ENCODE results near the gene RAB11FIP3.
A peak's percentile ranks its signal among the peaks of the same experiment; 100 is the strongest.
"Not testable (repeated sequence)": the region's sequence is repeated elsewhere in the genome, so short reads cannot be mapped to it uniquely, and the experiment has no call there.

The RAB11FIP3 gene, protein sequence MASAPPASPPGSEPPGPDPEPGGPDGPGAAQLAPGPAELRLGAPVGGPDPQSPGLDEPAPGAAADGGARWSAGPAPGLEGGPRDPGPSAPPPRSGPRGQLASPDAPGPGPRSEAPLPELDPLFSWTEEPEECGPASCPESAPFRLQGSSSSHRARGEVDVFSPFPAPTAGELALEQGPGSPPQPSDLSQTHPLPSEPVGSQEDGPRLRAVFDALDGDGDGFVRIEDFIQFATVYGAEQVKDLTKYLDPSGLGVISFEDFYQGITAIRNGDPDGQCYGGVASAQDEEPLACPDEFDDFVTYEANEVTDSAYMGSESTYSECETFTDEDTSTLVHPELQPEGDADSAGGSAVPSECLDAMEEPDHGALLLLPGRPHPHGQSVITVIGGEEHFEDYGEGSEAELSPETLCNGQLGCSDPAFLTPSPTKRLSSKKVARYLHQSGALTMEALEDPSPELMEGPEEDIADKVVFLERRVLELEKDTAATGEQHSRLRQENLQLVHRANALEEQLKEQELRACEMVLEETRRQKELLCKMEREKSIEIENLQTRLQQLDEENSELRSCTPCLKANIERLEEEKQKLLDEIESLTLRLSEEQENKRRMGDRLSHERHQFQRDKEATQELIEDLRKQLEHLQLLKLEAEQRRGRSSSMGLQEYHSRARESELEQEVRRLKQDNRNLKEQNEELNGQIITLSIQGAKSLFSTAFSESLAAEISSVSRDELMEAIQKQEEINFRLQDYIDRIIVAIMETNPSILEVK

DNA sequence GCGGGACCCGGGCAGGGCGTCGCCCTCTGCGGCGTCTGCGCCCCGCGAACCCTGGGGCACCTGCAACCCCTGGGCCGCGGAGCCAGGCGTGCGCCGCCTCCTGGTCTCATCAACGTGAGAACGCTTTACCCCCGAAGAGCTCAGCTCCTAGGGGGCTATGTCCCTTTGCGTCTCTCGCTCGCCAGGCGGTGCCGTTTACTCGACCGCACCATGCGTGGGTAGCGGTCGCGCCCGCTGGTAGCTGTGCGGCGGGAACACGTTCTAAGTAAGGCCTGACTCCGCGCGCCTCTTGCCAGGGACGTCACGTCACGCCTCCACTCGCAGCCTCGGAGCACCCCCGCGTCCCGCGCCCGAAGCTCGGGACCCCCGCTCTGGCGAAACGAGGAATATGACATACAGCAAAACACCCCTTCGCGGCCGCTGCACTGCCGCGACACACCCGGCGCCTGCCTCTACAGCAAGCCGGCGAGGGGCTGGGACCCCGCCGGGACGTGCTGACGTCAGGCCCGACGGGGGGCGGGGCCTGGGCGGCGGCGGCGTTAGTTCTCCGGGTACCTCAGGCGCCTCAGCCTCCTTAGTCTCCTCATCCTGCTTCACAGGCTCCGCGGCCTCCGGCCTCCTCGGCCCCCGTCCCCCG, at the start of gene RAB11FIP3:
Gene RAB11FIP3 (plus strand): TSS at position 568 of the 637 bp plus-strand sequence. CDS start 358 bp downstream, outside the sequence.
- CTCF ChIA-PET, result interaction anchor here (0.6 to 1.1 kb wide), 3 partner anchors 39 to 145 kb away, joined by 3 read pairs; partner anchors contain the start of gene ARHGDIG
- POLR2A ChIA-PET (ENCODE audit: low non-redundant PET), result interaction anchor here (0.5 to 0.6 kb wide), 2 partner anchors 60 to 1625 kb away, joined by 3 read pairs; no protein-coding TSS in a partner anchor

DNA sequence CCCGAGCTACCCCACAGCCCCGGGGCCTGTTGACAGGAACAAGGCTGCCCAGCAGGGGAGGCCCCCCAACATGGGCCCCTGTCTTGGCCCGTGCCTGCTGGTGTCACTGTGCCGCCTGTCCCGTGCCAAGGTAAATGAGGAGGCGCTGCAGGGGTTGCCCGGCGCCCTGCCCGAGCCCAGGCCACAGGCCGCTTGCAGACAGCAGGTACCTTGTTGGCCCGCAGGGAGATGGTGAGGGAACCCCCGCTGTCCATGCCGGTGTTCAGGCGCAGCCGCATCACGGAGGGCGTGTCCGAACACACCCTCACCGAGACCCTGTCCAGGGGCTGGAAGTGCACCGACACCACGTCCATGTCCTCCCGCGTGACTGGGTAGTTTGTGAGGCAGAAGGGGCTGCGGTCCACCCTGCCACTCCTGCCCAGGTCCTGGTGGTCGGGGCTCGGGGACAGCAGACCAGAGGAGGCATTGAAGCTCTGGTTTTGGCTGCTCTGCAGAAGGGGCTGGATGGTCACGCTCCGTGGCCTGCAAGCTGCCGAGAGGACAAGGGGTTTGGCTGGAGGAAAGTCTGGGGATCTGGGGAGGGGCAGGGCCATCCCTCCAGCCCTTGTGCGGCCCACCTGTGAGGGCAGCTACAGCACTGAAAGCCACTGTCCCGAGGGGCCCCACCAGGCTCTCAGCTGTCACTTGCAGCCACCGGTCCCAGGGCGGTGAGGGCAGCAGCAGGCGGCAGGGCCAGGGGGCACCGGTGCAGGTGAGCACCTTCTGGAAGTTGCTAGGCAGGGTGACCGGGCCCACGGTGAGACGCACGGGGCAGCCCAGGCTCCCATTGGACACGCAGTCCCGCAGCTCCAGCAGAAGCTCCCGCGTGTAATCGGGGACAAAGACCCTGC, 49.3 kb upstream of the RAB11FIP3 start:
- TF ChIP-seq, protein P1, sequence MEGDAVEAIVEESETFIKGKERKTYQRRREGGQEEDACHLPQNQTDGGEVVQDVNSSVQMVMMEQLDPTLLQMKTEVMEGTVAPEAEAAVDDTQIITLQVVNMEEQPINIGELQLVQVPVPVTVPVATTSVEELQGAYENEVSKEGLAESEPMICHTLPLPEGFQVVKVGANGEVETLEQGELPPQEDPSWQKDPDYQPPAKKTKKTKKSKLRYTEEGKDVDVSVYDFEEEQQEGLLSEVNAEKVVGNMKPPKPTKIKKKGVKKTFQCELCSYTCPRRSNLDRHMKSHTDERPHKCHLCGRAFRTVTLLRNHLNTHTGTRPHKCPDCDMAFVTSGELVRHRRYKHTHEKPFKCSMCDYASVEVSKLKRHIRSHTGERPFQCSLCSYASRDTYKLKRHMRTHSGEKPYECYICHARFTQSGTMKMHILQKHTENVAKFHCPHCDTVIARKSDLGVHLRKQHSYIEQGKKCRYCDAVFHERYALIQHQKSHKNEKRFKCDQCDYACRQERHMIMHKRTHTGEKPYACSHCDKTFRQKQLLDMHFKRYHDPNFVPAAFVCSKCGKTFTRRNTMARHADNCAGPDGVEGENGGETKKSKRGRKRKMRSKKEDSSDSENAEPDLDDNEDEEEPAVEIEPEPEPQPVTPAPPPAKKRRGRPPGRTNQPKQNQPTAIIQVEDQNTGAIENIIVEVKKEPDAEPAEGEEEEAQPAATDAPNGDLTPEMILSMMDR (conservative IDR thresholded peaks at IDR 0.05; ENCODE audit: low read depth), result no peak
- CTCF ChIA-PET, result no interaction called here
- H3K27ac ChIP-seq, result peak overlapping the region; percentile 4; the same call in 1 of the 2 replicates
- POLR2A ChIA-PET (ENCODE audit: low non-redundant PET), result no interaction called here
- DNase-seq (ENCODE audit: low spot score), result no peak

More for the DNA sequence above, at the start of gene RAB11FIP3:
- peak; percentile 80 for DNase-seq (ENCODE audit: low spot score)
- H3K27ac ChIP-seq, result peak within 1 kb of the TSS; percentile 100
- TF ChIP-seq, protein P1 (conservative IDR thresholded peaks at IDR 0.05; ENCODE audit: low read depth), result no peak; the same call in 1 of the 2 replicates

DNA sequence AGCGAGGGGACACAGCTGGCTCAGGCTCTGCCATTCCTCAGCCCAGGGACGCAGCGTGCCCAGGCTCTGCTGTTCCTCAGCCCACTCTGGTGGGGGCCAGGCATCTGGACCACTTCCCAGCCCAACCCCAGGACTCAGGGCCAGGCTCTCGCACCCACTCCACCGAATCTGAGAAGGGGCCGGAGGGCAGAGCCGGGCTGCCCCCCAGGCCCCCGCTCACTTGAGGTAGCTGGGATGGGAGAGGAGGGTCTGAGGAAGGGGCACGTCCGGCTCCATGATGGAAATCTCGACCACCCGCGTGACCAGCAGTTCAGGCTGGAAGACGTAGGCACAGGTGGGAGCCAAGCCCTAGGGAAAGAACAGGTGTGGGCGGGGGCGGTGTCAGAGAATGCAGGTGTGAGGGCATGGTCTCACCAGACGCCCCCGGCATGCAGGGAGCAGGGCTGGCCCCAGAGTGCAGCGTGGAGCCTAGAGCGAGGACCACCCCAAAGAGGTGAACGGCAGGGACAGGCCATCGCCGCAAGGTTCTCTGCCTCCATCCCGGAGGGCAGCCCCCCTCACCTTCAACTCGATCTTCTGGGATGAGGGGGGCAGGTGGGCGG, 48.5 kb upstream of the RAB11FIP3 start:
- CTCF ChIA-PET, result no interaction called here
- TF ChIP-seq, protein P1 (conservative IDR thresholded peaks at IDR 0.05; ENCODE audit: low read depth), result no peak
- H3K27ac ChIP-seq, result peak overlapping the region; percentile 4; the same call in 1 of the 2 replicates
- no peak for DNase-seq (ENCODE audit: low spot score)
- POLR2A ChIA-PET (ENCODE audit: low non-redundant PET), result no interaction called here

DNA sequence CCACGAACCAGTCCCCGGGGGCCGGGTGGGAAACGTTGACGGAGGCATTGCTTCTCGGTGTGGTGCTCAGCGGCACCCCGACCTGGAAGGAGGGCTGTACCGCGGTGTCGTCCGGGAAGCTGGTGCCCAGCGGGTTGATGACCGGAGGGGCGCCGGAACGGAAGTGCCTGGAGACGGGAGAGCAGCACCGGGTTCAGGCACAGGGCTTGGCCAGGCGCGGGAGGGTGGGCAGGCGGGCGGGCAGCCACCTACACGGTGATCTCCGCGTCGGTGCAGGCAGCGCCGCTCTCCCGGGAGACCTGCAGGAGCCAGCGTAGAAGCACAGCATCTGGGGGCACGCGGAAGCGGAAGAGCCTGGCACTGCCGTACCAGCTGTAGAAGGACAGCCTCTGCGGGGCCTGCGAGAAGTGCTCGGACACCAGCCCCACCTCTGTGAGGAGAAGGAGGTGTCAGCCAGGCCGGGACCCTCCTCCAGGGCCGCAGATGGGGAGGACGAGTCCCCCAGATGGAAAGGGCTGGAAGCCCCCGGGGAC, 48.0 kb upstream of the RAB11FIP3 start:
- ChIA-PET POLR2A (ENCODE audit: low non-redundant PET) (no interaction called here), CTCF (no interaction called here)
- TF ChIP-seq, protein P1 (conservative IDR thresholded peaks at IDR 0.05; ENCODE audit: low read depth), result no peak
- DNase-seq (ENCODE audit: low spot score), result no peak
- no peak overlapping the region for H3K27ac ChIP-seq

DNA sequence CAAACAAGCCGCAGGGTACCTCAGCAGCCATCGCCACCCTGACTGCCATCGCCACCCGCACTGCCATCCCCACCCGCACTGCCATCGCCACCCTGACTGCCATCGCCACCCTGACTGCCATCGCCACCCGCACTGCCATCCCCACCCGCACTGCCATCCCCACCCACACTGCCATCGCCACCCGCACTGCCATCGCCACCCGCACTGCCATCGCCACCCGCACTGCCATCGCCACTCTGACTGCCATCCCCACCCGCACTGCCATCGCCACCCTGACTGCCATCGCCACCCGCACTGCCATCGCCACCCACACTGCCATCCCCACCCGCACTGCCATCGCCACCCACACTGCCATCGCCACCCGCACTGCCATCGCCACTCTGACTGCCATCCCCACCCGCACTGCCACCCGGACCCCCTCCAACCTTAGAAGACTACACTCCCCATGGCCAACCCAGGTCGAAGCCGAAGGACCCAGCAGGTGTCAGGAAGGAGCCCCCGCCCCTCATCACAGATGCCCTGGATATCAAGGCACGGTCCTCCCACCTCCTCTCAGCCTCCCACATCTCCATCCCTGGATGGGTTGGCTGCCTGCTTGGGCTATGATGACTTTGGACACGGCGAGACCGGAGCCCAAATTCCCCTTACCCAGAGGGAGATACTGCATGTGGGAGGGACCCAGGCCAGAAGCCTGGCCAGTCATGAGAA, 47.2 kb upstream of the RAB11FIP3 start:
- CTCF ChIA-PET; POLR2A ChIA-PET (ENCODE audit: low non-redundant PET): not testable (repeated sequence)

More for the DNA sequence above, 47.2 kb upstream of the RAB11FIP3 start:
- not testable (repeated sequence) for DNase-seq (ENCODE audit: low spot score)
- 0 out of 2 replicates have a peak overlapping the region, but pooled peaks have one; percentile 26 for H3K27ac ChIP-seq
